ENCODE results near the gene PAX6.

DNA sequence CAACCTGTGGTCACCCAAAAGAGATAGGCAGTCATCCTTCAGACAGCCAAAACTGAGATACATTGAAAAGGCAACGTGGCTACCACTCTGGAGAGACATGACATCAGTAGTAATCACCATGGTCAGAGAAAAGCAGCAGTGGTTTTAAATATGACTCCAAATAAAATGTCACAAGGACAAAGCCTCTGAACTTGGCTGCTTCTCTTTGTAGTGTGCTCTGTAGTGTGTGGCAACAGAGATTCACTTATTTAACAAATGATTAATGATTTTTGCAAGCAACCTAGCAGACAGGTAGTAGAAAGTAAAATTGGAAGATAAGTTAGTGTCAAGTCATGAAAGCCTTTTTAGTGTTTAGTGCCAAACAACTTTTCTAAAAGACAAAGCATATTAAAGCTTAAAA, 63.5 kb downstream of the PAX6 start:
- TF ChIP-seq, protein P1, sequence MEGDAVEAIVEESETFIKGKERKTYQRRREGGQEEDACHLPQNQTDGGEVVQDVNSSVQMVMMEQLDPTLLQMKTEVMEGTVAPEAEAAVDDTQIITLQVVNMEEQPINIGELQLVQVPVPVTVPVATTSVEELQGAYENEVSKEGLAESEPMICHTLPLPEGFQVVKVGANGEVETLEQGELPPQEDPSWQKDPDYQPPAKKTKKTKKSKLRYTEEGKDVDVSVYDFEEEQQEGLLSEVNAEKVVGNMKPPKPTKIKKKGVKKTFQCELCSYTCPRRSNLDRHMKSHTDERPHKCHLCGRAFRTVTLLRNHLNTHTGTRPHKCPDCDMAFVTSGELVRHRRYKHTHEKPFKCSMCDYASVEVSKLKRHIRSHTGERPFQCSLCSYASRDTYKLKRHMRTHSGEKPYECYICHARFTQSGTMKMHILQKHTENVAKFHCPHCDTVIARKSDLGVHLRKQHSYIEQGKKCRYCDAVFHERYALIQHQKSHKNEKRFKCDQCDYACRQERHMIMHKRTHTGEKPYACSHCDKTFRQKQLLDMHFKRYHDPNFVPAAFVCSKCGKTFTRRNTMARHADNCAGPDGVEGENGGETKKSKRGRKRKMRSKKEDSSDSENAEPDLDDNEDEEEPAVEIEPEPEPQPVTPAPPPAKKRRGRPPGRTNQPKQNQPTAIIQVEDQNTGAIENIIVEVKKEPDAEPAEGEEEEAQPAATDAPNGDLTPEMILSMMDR (conservative IDR thresholded peaks at IDR 0.05; ENCODE audit: low read depth, low read length): no peak
- TF ChIP-seq RCOR1 (IDR thresholded peaks at IDR 0.05; ENCODE audit: insufficient replicate concordance, low read length): no peak
- TF ChIP-seq, protein P2, sequence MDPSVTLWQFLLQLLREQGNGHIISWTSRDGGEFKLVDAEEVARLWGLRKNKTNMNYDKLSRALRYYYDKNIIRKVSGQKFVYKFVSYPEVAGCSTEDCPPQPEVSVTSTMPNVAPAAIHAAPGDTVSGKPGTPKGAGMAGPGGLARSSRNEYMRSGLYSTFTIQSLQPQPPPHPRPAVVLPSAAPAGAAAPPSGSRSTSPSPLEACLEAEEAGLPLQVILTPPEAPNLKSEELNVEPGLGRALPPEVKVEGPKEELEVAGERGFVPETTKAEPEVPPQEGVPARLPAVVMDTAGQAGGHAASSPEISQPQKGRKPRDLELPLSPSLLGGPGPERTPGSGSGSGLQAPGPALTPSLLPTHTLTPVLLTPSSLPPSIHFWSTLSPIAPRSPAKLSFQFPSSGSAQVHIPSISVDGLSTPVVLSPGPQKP (IDR thresholded peaks at IDR 0.05; ENCODE audit: borderline replicate concordance, low read depth, low read length): no peak
- TF ChIP-seq RAD21 (IDR thresholded peaks at IDR 0.05; ENCODE audit: low read length): no peak

All from IMR-90 (cell line).